HCT116 (cell line): ENCODE results near the gene TUB. TPM values are rescaled to one million over a fixed set of nuclear protein-coding genes. Genes with fewer than 3 reads are reported as not detected.

Experiments used
- ATAC-seq: fragments of 200-7000 bp; cut with Tn5 transposase; 2 replicates; pipeline ENCODE4 v1.9.1; 2020; ENCODE audit warnings: mild to moderate bottlenecking, moderate library complexity
- BruUV-seq: library from RNA; stranded (reverse); fragments of 400-500 nt; replicated peaks from 2 replicates; lab custom pipeline; 2021; lab: Mats Ljungman, UMichigan
- CTCF ChIA-PET: fragments of 300-600 bp; sonication (Branson Sonifier 250); formaldehyde crosslinking; loops from one replicate; lab custom pipeline; 2021; ENCODE audit warnings: antibody characterized with exemption; lab: Charles Lee
- POLR2A ChIA-PET: fragments of 300-600, 350-600 bp; sonication (Branson Sonifier 250); formaldehyde crosslinking; loops from one replicate; lab custom pipeline; 2021; ENCODE audit warnings: antibody characterized with exemption; lab: Charles Lee
- RAD21 ChIA-PET, 2 experiments: fragments of 300-600 bp; sonication (Branson Sonifier 250); formaldehyde crosslinking; loops; one replicate each; lab custom pipeline; 2023; ENCODE audit warnings: low total read pairs in 2 of 2; ENCODE audit not compliant: uncharacterized antibody in 2 of 2, unreplicated experiment in 2 of 2, low non-redundant PET in 1 of 2; lab: Charles Lee
- DNase-seq: peaks from one replicate; pipeline ENCODE4 v3.0.0-alpha.2; 2010; ENCODE audit warnings: low read depth, low spot score
- H2AFZ ChIP-seq: fragments of 200-600 bp; shearing (Covaris generic), sonication (generic); 2 replicates; pipeline ENCODE4 v1.6.1; 2017; ENCODE audit warnings: low read depth, mixed run types, mixed read lengths, antibody characterized with exemption, low read length; ENCODE audit not compliant: poor library complexity, severe bottlenecking
- H3K27ac ChIP-seq: 2 replicates; pipeline ENCODE4 v1.5.1; 2012; ENCODE audit warnings: low read depth, low read length
- H3K27me3 ChIP-seq: fragments of 200-600 bp; sonication (generic); 2 replicates; pipeline ENCODE4 v1.6.1; 2016; ENCODE audit warnings: mixed run types, low read length, mixed read lengths; ENCODE audit not compliant: insufficient read depth
- H3K36me3 ChIP-seq, 2 experiments: fragments of 200-500 bp in 1 of 2; fragments of 200-600 bp in 1 of 2; sonication (Bioruptor generic) in 1 of 2; sonication (generic) in 1 of 2; 2 replicates each; pipeline versions ENCODE4 v1.5.1 to v1.6.1; 2014 to 2016; ENCODE audit warnings: low read length in 2 of 2, inconsistent platforms in 1 of 2, mixed read lengths in 1 of 2, mixed run types in 1 of 2; ENCODE audit not compliant: insufficient read depth in 2 of 2, control insufficient read depth in 1 of 2
- H3K4me1 ChIP-seq, 2 experiments: fragments of 200-600 bp in 1 of 2; sonication (generic) in 1 of 2; 2 replicates each; pipeline versions ENCODE4 v1.5.1 to v1.6.1; 2012 to 2017; ENCODE audit warnings: low read length in 2 of 2, inconsistent platforms in 1 of 2, mild to moderate bottlenecking in 1 of 2, mixed read lengths in 1 of 2, mixed run types in 1 of 2, moderate library complexity in 1 of 2; ENCODE audit not compliant: insufficient read depth in 2 of 2, control insufficient read depth in 1 of 2
- H3K4me2 ChIP-seq: fragments of 200-600 bp; sonication (generic); 2 replicates; pipeline ENCODE4 v1.6.1; 2017; ENCODE audit warnings: mixed run types, low read length, mixed read lengths
- H3K4me3 ChIP-seq, 2 experiments: fragments of 200-600 bp in 1 of 2; sonication (generic) in 1 of 2; replicated peaks in 1 of 2; 2 replicates each; pipeline ENCODE4 v1.5.1; 2011 to 2016; ENCODE audit warnings: low read length in 2 of 2, control low read depth in 1 of 2, low read depth in 1 of 2, mild to moderate bottlenecking in 1 of 2, mixed read lengths in 1 of 2, mixed run types in 1 of 2
- H3K79me2 ChIP-seq: fragments of 200-600 bp; sonication (generic); 2 replicates; pipeline ENCODE4 v1.6.1; 2017; ENCODE audit warnings: mild to moderate bottlenecking, mixed run types, low read length, moderate library complexity, mixed read lengths; ENCODE audit not compliant: insufficient read depth
- H3K9ac ChIP-seq: fragments of 200-600 bp; sonication (generic); 2 replicates; pipeline ENCODE4 v1.6.1; 2016; ENCODE audit warnings: low read length, mixed read lengths
- H3K9me2 ChIP-seq: fragments of 200-600 bp; sonication (generic), shearing (Covaris generic); 2 replicates; pipeline ENCODE4 v1.6.1; 2017; ENCODE audit warnings: mixed run types, mild to moderate bottlenecking, moderate library complexity; ENCODE audit not compliant: insufficient read depth
- H3K9me3 ChIP-seq, 2 experiments: fragments of 200-500 bp in 1 of 2; fragments of 200-600 bp in 1 of 2; sonication (Bioruptor generic) in 1 of 2; sonication (generic) in 1 of 2; 2 replicates each; pipeline ENCODE4 v1.6.1; 2014 to 2017; ENCODE audit warnings: low read length in 2 of 2, mixed read lengths in 2 of 2, inconsistent platforms in 1 of 2, low read depth in 1 of 2, mild to moderate bottlenecking in 1 of 2, mixed run types in 1 of 2, moderate library complexity in 1 of 2; ENCODE audit not compliant: control insufficient read depth in 1 of 2, insufficient read depth in 1 of 2
- H4K20me1 ChIP-seq: fragments of 200-600 bp; sonication (generic), shearing (Covaris generic); 2 replicates; pipeline ENCODE4 v1.6.1; 2017; ENCODE audit warnings: mixed run types, mild to moderate bottlenecking, moderate library complexity; ENCODE audit not compliant: insufficient read depth
- CTCF ChIP-seq, 3 experiments: fragments of 200-600 bp in 1 of 3; sonication (generic) in 1 of 3; IDR thresholded peaks in 2 of 3; conservative IDR thresholded peaks in 1 of 3; 2 replicates each; pipeline ENCODE4 v1.5.1; 2012 to 2017; ENCODE audit warnings: low read depth in 2 of 3, low read length in 2 of 3, antibody characterized with exemption in 1 of 3, borderline replicate concordance in 1 of 3, control low read depth in 1 of 3, mild to moderate bottlenecking in 1 of 3, mixed read lengths in 1 of 3, mixed run types in 1 of 3, moderate library complexity in 1 of 3; ENCODE audit not compliant: insufficient read depth in 1 of 3
- EZH2phosphoT487 ChIP-seq: fragments of 200-600 bp; IDR thresholded peaks from 2 replicates; pipeline ENCODE4 v1.6.1; 2018; ENCODE audit warnings: antibody characterized with exemption, borderline replicate concordance
- RAD21 ChIP-seq: IDR thresholded peaks from 2 replicates; pipeline ENCODE4 v1.6.1; 2012; ENCODE audit warnings: low read depth, mild to moderate bottlenecking
- YY1 ChIP-seq: IDR thresholded peaks from 2 replicates; pipeline ENCODE4 v1.6.1; 2011; ENCODE audit warnings: low read length, low read depth, moderate library complexity, mild to moderate bottlenecking; ENCODE audit not compliant: insufficient replicate concordance; ENCODE audit errors: extremely low read depth
- ZNF274 ChIP-seq: fragments of 200-500 bp; sonication (Bioruptor generic); IDR thresholded peaks from 2 replicates; pipeline ENCODE4 v1.6.1; 2014; ENCODE audit warnings: mild to moderate bottlenecking, low read depth, low read length, inconsistent platforms
- intact Hi-C: fragments of 100-400 bp; cut with micrococcal nuclease; formaldehyde crosslinking; loops from 2 replicates; pipeline ENCODE4 v1.10.0; 2022
- total RNA-seq: library from RNA; stranded (reverse); gene quantifications from one replicate; pipeline ENCODE4 v1.2.1, GENCODE V29; 2021; ENCODE audit not compliant: unreplicated experiment

TUB gene
- total RNA-seq, 1 experiment from 2014 or later, result 0.02 TPM

- Histone ChIP-seq H3K4me1 (no peaks in the 10 kb centered on the region), H3K9ac (no peak overlapping the region), H3K9me3 (no peaks in the 10 kb centered on the region), H3K4me3 (no peak overlapping the region), H3K27me3 (no peaks in the 10 kb centered on the region), H3K4me2 (no peak overlapping the region), H3K27ac (no peak overlapping the region), H4K20me1 (no peaks in the 10 kb centered on the region), H3K36me3 (no peaks in the 10 kb centered on the region), H2AFZ (no peak overlapping the region), H3K9me2 (no peaks in the 10 kb centered on the region), H3K79me2 (no peaks in the 10 kb centered on the region)
- TF ChIP-seq CTCF (IDR thresholded peaks at IDR 0.05 in 2 of 3, conservative IDR thresholded peaks at IDR 0.05 in 1 of 3; ENCODE audit: borderline replicate concordance in 1 of 3, insufficient read depth in 1 of 3, low read depth in 2 of 3, low read length in 2 of 3), result peak; percentile 79 to 90 (median 84)
- peak; percentile 90 for TF ChIP-seq RAD21
- TF ChIP-seq ZNF274, result no peak
- no peak for TF ChIP-seq YY1
- ChIA-PET CTCF (interaction anchor here (0.6 to 8.1 kb wide), 30 partner anchors 8 to 1720 kb away, joined by 3 to 184 read pairs (median 4); partner anchors contain the start of genes CYB5R2 and EIF3F), RAD21 (interaction anchor here (1.8 to 3.5 kb wide), 3 partner anchors 66 to 93 kb away, joined by 10 to 31 read pairs (median 28); no protein-coding TSS in a partner anchor), POLR2A (interaction anchor here (0.5 to 1.0 kb wide), 2 partner anchors 93 to 635 kb away, joined by 4 to 6 read pairs; no protein-coding TSS in a partner anchor)
- intact Hi-C loops, result loop anchor here (1.0 to 10.0 kb wide), 5 partner anchors 66 to 1005 kb away; no protein-coding TSS in a partner anchor
- ATAC-seq (peak; percentile 94), DNase-seq (peak; percentile 68)
- no TSS peak for BruUV-seq
Observed at GRCh38 chr11:8099291-8099899, 18.4 kb downstream of the TUB start.

- ChIA-PET POLR2A (no interaction called here), CTCF (interaction anchor here (1.3 to 8.1 kb wide), 7 partner anchors 10 to 467 kb away, joined by 4 to 184 read pairs (median 14); no protein-coding TSS in a partner anchor)
Observed at GRCh38 chr11:8100158-8100557, 19.1 kb downstream of the TUB start.

More at GRCh38 chr11:8100158-8100557, 19.1 kb downstream of the TUB start:
- ATAC-seq, result no peak
- Histone ChIP-seq H3K4me2 (no peak overlapping the region), H3K27me3 (peaks cover under 1% of the 10 kb centered on the region; the same call in 1 of the 2 replicates), H3K36me3 (no peaks in the 10 kb centered on the region), H3K9ac (no peak overlapping the region), H3K79me2 (no peaks in the 10 kb centered on the region), H2AFZ (no peak overlapping the region), H3K9me3 (no peaks in the 10 kb centered on the region), H3K4me1 (no peaks in the 10 kb centered on the region), H4K20me1 (no peaks in the 10 kb centered on the region), H3K9me2 (no peaks in the 10 kb centered on the region), H3K4me3 (no peak overlapping the region), H3K27ac (no peak overlapping the region)
- DNase-seq, result no peak
- BruUV-seq, result no TSS peak
- no peak for TF ChIP-seq EZH2phosphoT487
- intact Hi-C loops, result no loop called here
- RAD21 ChIA-PET, result interaction anchor here (1.8 to 3.5 kb wide), 3 partner anchors 67 to 94 kb away, joined by 10 to 31 read pairs (median 28); no protein-coding TSS in a partner anchor
